ENCODE measurements around the gene SLC2A8. TPM values are rescaled to one million over a fixed set of nuclear protein-coding genes. Genes with fewer than 3 reads are reported as not detected.

The SLC2A8 gene
- total and polyA plus RNA-seq, 2 experiments from 2014 or later: 9.6 to 9.9 TPM

DNA sequence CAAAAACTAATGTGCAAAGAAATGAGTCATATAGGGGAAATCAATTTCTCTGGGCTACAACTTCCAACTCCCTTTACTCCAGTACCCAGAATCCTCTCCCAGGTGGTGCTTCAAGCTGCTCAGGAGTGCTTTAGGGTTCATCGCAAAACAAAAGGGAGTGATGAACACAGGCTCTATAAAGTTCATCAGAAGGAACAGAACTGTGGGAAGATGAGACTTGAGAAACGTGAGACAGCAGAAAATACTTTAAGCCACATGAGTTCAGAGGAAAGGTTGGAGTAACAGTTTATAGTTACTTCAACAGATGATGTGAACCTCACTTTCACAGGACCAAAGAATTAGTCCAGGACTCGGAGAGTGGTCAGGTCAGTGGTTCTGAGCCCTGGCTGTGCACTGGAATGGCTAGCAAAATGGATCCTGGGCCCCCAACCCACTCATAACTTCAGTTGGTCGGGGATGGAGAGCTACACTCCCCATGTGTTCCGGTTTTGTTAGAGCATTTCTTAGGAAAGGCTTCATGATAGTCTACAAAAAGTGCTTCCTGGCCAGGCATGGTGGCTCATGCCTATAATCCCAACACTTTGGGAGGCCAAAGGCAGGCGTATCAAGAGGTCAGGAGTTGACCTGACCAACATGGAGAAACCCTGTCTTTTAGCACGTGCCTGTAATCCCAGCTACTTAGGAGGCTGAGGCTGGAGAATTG is 49.9 kb downstream of the SLC2A8 start:
- 0 out of 2 replicates have a peak, but pooled peaks cover 11% of the 10 kb centered on the region for H3K4me1 ChIP-seq (ENCODE audit: insufficient read depth)
- in situ Hi-C loops (cut with MboI): no loop called here
- H3K27me3 ChIP-seq (replicated peaks; ENCODE audit: insufficient read depth): no peaks in the 10 kb centered on the region
- peaks cover 57% of the 10 kb centered on the region for H3K36me3 ChIP-seq (ENCODE audit: low read depth)
- H3K4me2 ChIP-seq (ENCODE audit: unreplicated experiment): no peak overlapping the region
- peak overlapping the region; percentile 89; the same call in 1 of the 2 replicates for H3K27ac ChIP-seq
- H3F3A ChIP-seq (ENCODE audit: insufficient read depth): peaks cover 69% of the 10 kb centered on the region
- H2AFZ ChIP-seq: no peak overlapping the region
- WGBS, 2 experiments (ENCODE audit: low coverage in 1 of 2, low lambda C conversion rate in 2 of 2, missing lambda C conversion rate in 2 of 2): 85 to 86% methylated on average over 7 of the region's 7 CpGs
- no peak for TF ChIP-seq EZH2 (IDR thresholded peaks at IDR 0.05; ENCODE audit: insufficient read depth, poor library complexity, severe bottlenecking)
- no peak for TF ChIP-seq EZH2phosphoT487 (IDR thresholded peaks at IDR 0.05; ENCODE audit: insufficient read depth, low read depth)
- H3K4me3 ChIP-seq: no peak overlapping the region
- peaks cover 39% of the 10 kb centered on the region for H3K79me2 ChIP-seq (ENCODE audit: insufficient read depth)
- DNase-seq: no peak
- H3K9me2 ChIP-seq (ENCODE audit: insufficient read depth): no peaks in the 10 kb centered on the region
- H4K20me1 ChIP-seq (ENCODE audit: insufficient read depth): peaks cover 22% of the 10 kb centered on the region
- H3K9ac ChIP-seq: no peak overlapping the region
- H3K9me3 ChIP-seq (ENCODE audit: low read depth): no peaks in the 10 kb centered on the region

DNA sequence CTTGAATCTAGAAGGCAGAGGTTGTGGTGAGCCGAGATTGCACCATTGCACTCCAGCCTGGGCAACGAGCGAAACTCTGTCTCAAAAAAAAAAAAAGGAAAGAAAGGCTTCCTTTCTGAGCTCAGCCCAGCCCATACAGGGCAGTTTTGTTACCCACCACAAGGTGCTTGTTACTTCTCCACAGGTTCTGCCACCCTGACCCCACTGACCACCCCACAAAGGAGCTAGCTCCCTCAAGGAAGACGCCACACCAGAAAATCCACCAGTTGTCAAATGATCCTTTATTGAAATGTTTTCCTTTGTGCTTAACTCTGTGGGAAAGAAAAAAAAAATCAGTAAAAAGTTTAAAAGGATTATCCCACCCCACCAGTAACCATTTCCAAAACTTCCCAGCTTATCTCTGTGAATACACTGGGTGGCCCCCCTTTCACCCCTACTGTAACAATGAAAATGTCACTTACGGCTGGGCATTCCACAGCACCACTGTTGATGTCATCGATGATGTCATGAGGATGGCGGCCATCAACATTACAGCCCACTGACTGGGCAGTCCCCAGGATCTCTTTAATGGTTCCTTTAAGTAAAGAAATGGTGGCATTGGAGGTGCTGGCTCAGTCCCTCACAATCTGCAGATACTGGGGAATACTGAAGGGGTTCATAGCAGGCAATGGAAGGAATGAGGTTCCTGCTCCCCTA is 50.6 kb downstream of the SLC2A8 start:
- Histone ChIP-seq H3K9me2 (ENCODE audit: insufficient read depth) (no peaks in the 10 kb centered on the region), H3F3A (ENCODE audit: insufficient read depth) (peaks cover 69% of the 10 kb centered on the region), H3K27ac (peak overlapping the region; percentile 89), H3K4me3 (no peak overlapping the region), H3K4me2 (ENCODE audit: unreplicated experiment) (no peak overlapping the region), H3K27me3 (replicated peaks; ENCODE audit: insufficient read depth) (no peaks in the 10 kb centered on the region), H3K4me1 (ENCODE audit: insufficient read depth) (0 out of 2 replicates have a peak, but pooled peaks cover 14% of the 10 kb centered on the region), H4K20me1 (ENCODE audit: insufficient read depth) (peaks cover 22% of the 10 kb centered on the region), H3K9ac (no peak overlapping the region), H3K79me2 (ENCODE audit: insufficient read depth) (peaks cover 46% of the 10 kb centered on the region), H3K36me3 (ENCODE audit: low read depth) (peaks cover 57% of the 10 kb centered on the region), H3K9me3 (ENCODE audit: low read depth) (no peaks in the 10 kb centered on the region), H2AFZ (no peak overlapping the region)
- 81 to 83% methylated on average over 7 of the region's 7 CpGs for WGBS, 2 experiments (ENCODE audit: low coverage in 1 of 2, low lambda C conversion rate in 2 of 2, missing lambda C conversion rate in 2 of 2)
- DNase-seq: peak; percentile 46
- in situ Hi-C loops (cut with MboI): no loop called here
- no peak for TF ChIP-seq EZH2phosphoT487 (IDR thresholded peaks at IDR 0.05; ENCODE audit: insufficient read depth, low read depth)
- TF ChIP-seq EZH2 (IDR thresholded peaks at IDR 0.05; ENCODE audit: insufficient read depth, poor library complexity, severe bottlenecking): no peak

DNA sequence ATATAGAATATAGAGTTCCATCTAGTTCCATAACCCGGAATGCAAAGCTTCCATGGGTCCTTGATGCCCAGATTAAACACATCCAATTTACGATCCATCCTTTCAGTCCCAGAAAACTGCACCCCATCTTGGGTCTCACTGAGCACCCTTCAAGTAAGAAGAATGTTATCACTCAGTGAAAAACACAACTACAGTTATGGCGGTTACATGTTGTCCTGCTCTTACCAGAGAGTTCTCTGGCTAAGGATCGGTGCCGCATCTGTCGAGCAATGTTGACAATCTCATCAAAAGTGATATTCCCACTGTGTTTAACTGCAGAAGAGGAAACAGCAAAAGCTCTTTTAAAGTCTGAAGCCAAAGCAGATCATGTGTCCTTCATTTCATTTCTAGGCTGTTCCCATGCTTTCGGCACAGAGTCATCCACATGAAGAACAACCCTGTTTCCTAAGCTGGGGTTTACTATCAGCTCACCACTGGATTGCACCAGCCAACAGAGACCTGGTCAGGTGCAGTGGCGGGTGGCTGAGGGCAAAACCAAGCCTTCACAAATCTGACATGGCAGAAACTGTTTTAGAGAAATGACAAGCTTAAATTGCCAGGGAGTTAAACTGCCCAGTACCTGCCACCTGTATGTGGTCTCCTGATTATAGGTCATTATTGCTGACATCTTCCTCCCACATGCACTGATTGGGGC is 51.3 kb downstream of the SLC2A8 start:
- peak overlapping the region; percentile 89 for H3K27ac ChIP-seq

DNA sequence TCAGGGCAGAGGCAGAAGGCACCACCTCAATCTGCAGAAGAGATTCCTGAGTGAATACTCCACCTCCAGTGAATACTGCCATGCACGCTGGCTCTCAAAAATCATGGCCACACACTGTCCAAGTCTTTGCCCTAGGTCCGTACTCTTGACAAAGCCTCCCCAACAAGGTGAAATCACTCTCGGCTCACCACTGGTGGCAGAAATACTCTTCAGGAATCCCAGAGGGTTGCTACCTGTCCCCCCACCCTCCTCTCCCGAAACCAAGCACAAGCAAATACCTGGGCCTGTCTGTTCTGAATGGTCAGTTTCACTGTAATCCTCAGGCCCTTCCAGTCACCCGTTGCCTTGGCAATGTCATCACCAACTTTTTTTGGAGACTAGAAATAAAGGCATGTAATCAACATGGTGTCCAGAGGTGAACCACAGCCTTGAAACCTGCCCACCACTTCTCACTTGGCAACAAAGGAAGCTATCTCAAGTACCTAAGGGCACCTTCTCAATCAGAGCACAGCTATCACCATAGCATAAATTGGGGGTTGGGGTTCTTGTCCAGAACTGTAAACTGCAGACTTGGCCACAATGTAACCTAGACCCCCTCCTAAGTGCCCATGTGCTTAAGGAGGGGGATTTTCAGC is 52.5 kb downstream of the SLC2A8 start:
- Histone ChIP-seq H3K4me2 (ENCODE audit: unreplicated experiment) (peak overlapping the region; percentile 95), H3K9me2 (ENCODE audit: insufficient read depth) (no peaks in the 10 kb centered on the region), H3K27me3 (replicated peaks; ENCODE audit: insufficient read depth) (no peaks in the 10 kb centered on the region), H3K79me2 (ENCODE audit: insufficient read depth) (peaks cover 52% of the 10 kb centered on the region), H3K27ac (peak overlapping the region; percentile 89), H3K36me3 (ENCODE audit: low read depth) (peaks cover 47% of the 10 kb centered on the region), H3K9me3 (ENCODE audit: low read depth) (no peaks in the 10 kb centered on the region), H3F3A (ENCODE audit: insufficient read depth) (peaks cover 61% of the 10 kb centered on the region), H3K9ac (peak overlapping the region; percentile 98), H3K4me1 (ENCODE audit: insufficient read depth) (0 out of 2 replicates have a peak, but pooled peaks cover 14% of the 10 kb centered on the region), H3K4me3 (peak overlapping the region; percentile 91), H2AFZ (no peak overlapping the region), H4K20me1 (ENCODE audit: insufficient read depth) (peaks cover 22% of the 10 kb centered on the region)
- in situ Hi-C loops (cut with MboI): no loop called here
- TF ChIP-seq EZH2 (IDR thresholded peaks at IDR 0.05; ENCODE audit: insufficient read depth, poor library complexity, severe bottlenecking) (no peak), EZH2phosphoT487 (IDR thresholded peaks at IDR 0.05; ENCODE audit: insufficient read depth, low read depth) (no peak)
- 35 to 46% methylated on average over 5 of the region's 5 CpGs for whole genome bisulfite sequencing, 2 experiments (ENCODE audit: low coverage in 1 of 2, low lambda C conversion rate in 2 of 2, missing lambda C conversion rate in 2 of 2)
- DNase-seq: peak; percentile 19

More for the DNA sequence above, 51.3 kb downstream of the SLC2A8 start:
- Histone ChIP-seq H3K9ac (peak overlapping the region; percentile 98), H3K27me3 (replicated peaks; ENCODE audit: insufficient read depth) (no peaks in the 10 kb centered on the region), H3K36me3 (ENCODE audit: low read depth) (peaks cover 52% of the 10 kb centered on the region), H2AFZ (no peak overlapping the region), H3K4me1 (ENCODE audit: insufficient read depth) (0 out of 2 replicates have a peak, but pooled peaks cover 14% of the 10 kb centered on the region), H3K9me3 (ENCODE audit: low read depth) (no peaks in the 10 kb centered on the region), H3K4me3 (peak overlapping the region; percentile 91), H4K20me1 (ENCODE audit: insufficient read depth) (peaks cover 22% of the 10 kb centered on the region), H3K4me2 (ENCODE audit: unreplicated experiment) (peak overlapping the region; percentile 95), H3K79me2 (ENCODE audit: insufficient read depth) (peaks cover 52% of the 10 kb centered on the region), H3K9me2 (ENCODE audit: insufficient read depth) (no peaks in the 10 kb centered on the region), H3F3A (ENCODE audit: insufficient read depth) (peaks cover 69% of the 10 kb centered on the region)
- in situ Hi-C loops (cut with MboI): no loop called here
- WGBS, 2 experiments (ENCODE audit: low coverage in 1 of 2, low lambda C conversion rate in 2 of 2, missing lambda C conversion rate in 2 of 2): 87 to 91% methylated on average over 8 of the region's 8 CpGs
- TF ChIP-seq EZH2phosphoT487 (IDR thresholded peaks at IDR 0.05; ENCODE audit: insufficient read depth, low read depth) (no peak), EZH2 (IDR thresholded peaks at IDR 0.05; ENCODE audit: insufficient read depth, poor library complexity, severe bottlenecking) (no peak)
- DNase-seq: peak; percentile 35

All from GM23248 (cell line).